Epithelial cell of esophagus (primary cell): ENCODE measurements around the gene AKAP3.

Experiments used
- DNase-seq: peaks from one replicate; pipeline ENCODE4 v3.0.0; 2010; ENCODE audit warnings: low read depth
- H3K4me3 ChIP-seq: 2 replicates; pipeline ENCODE4 v1.5.1; 2011; ENCODE audit warnings: mild to moderate bottlenecking, low read length, control low read depth
- TF ChIP-seq, protein P1 (sequence below): IDR thresholded peaks from 2 replicates; pipeline ENCODE4 v1.5.1; 2011; ENCODE audit warnings: low read depth, mild to moderate bottlenecking, low read length, control low read depth, inconsistent platforms; ENCODE audit not compliant: insufficient read depth; ENCODE audit errors: missing control alignments

The AKAP3 gene

DNA sequence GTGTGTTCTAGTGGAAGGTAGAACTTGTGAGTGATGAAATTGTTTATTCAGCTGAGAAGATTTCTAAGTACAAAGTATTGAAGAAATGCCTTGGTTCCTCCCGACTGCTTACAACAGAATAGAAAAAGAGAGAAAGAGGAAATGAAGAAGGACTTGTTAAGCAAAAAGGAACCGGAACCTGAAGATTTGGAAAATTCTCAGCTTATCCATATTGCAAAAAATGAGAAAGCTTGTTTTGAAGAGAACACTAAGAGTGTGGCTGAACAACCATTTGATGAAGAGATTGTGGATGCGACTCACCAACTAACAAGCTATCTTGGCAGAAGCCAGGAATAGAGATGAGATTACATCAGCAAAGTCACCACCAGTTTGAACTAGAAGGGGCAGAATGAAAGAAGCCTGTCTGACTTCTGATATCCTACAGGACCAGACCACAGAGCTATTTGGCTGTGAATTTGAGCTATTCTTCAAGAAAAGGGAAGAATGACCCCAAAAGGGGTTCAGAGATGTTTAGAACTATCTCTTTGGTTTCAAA is 15.2 kb upstream of the AKAP3 start:
- TF ChIP-seq, protein P1, sequence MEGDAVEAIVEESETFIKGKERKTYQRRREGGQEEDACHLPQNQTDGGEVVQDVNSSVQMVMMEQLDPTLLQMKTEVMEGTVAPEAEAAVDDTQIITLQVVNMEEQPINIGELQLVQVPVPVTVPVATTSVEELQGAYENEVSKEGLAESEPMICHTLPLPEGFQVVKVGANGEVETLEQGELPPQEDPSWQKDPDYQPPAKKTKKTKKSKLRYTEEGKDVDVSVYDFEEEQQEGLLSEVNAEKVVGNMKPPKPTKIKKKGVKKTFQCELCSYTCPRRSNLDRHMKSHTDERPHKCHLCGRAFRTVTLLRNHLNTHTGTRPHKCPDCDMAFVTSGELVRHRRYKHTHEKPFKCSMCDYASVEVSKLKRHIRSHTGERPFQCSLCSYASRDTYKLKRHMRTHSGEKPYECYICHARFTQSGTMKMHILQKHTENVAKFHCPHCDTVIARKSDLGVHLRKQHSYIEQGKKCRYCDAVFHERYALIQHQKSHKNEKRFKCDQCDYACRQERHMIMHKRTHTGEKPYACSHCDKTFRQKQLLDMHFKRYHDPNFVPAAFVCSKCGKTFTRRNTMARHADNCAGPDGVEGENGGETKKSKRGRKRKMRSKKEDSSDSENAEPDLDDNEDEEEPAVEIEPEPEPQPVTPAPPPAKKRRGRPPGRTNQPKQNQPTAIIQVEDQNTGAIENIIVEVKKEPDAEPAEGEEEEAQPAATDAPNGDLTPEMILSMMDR = no peak
- peak; percentile 77 for DNase-seq
- H3K4me3 ChIP-seq = no peak overlapping the region

DNA sequence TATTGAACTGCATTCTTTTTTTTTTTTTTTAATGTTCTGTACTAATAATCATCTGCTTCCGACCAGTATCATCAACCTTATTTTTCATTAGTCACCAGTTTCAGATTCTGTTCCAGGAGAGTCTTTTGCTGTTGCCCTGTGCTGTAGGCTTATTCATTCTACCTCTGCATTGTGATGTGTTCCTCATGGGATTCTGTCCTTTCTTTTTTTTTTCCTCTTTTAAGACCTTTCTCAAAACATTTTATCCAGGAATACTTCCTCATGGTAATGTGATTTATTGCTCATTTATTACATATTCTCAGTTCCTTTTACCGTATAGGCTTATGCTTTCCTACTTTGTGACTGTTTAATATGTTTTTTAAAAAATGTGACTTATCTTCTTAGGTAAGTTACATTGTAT is 4.8 kb upstream of the AKAP3 start:
- TF ChIP-seq, protein P1 = no peak
- no peak overlapping the region for H3K4me3 ChIP-seq
- no peak for DNase-seq

DNA sequence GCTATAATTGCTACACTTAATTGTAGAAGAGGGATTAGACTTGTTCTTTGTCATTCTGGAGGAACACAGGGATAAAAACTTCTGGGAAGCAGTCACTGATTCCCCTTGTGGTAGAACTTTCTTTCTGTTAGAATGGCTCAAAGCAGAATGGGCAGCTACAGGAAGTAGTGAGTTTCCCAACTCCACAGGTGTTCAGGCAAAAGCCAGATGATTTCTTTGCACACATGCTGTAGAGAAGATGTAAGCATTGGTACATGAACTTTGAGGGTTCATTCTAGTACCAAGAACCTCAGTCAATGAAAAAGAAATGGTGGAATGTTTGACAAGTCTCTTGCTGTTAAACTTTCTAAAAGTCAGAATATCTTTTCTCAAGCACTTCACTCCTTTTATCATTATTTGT is 4.4 kb upstream of the AKAP3 start:
- TF ChIP-seq, protein P1 = peak; percentile 3
- H3K4me3 ChIP-seq = no peak overlapping the region
- no peak for DNase-seq

DNA sequence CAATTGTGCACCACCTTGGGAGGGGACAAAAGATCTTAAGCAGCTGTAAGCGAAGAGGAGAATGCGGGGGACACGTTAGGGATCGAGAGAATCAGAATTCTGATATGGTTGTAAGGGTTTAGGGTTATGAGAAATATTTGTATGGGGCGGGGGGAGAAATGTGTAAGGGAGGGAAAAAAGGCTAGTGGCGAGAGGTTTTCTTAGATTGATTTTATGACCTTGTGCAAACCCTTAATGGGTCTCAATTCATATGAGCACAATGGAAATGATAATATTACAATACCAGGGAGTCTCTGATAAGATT is 459 bp upstream of the AKAP3 start:
- H3K4me3 ChIP-seq = peak overlapping the region; percentile 57
- DNase-seq = no peak
- TF ChIP-seq, protein P1 = no peak

DNA sequence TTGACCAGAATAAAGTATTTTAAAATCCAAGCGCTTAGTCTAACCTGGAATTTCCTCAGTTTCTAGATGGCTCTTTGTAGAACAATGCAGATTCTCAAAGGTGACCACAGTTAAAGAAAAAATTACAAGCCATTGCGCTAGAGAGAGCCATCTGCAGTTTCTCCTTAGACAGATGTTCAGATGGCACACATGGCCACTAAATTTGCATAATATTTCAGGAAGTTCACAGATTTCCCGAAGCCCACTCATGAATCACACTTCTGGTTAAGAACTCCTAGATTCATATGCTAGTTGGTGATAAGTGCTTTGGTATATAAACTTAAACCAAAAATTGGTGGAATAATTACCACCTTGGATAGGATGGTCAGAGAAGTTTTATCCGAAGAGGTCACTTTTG is 749 bp downstream of the AKAP3 start:
- TF ChIP-seq, protein P1 = no peak
- DNase-seq = no peak
- peak overlapping the region; percentile 57 for H3K4me3 ChIP-seq

DNA sequence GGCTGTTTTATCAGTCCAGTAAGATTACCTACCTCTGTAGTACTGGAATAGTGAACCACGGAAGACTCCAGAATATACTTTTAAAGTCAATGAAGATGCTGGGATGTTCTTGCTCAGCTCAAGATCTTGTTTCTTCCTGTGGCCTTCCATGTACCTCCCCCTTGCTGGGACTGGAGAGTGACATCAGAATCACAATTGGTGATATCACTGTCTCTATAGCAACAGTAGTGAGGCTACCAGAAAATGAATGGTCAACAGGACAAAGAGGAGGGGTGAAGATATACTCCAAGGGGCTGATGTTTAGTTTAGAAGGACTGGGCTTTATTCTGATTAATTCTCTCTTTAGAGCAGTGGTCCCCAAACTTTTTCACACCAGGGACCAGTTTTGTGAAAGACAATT is 3.8 kb downstream of the AKAP3 start:
- no peak overlapping the region for H3K4me3 ChIP-seq
- TF ChIP-seq, protein P1 = no peak
- DNase-seq = no peak

DNA sequence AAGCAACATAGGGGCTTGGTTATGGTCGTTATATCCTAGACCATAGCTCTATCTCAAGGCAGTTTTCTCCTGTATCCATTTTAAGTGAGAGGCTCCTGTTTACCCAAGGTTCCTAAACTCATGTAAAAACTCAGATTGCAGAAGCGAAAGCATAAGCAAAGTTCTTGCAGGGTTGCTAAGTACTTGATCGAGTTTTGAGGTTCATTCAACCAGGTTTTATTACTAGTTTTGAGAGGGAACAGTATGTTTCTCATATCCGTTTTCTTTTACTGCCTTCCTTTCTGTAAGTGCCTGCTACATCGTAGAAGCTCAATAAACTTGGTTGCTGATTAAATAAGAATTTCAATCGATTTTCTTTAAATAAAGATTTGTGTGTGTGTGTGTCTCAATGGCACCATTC is 5.1 kb downstream of the AKAP3 start:
- no peak for DNase-seq
- no peak overlapping the region for H3K4me3 ChIP-seq
- TF ChIP-seq, protein P1 = no peak
